ENCODE results near the gene RAB11FIP4.

- TF ChIP-seq CTCF (IDR thresholded peaks at IDR 0.05) (no peak), SMC3 (IDR thresholded peaks at IDR 0.05; ENCODE audit: low read depth, low read length) (no peak), USF2 (IDR thresholded peaks at IDR 0.05; ENCODE audit: borderline replicate concordance, low read depth, low read length) (no peak), YY1 (IDR thresholded peaks at IDR 0.05; ENCODE audit: low read depth) (no peak), TAF1 (IDR thresholded peaks at IDR 0.05; ENCODE audit: borderline replicate concordance, low read depth, low read length) (no peak), USF1 (IDR thresholded peaks at IDR 0.05; ENCODE audit: borderline replicate concordance, low read depth) (no peak), MAX (IDR thresholded peaks at IDR 0.05; ENCODE audit: low read depth) (no peak), MXI1 (IDR thresholded peaks at IDR 0.05; ENCODE audit: low read depth, low read length) (no peak), PBX3 (IDR thresholded peaks at IDR 0.05) (no peak)
Measured at GRCh38 chr17:31532526-31532925, 141.1 kb downstream of the RAB11FIP4 start.
